HepG2 (cell line): ENCODE data around the gene PGS1.
A peak's percentile ranks its signal among the peaks of the same experiment; 100 is the strongest.

ENCODE experiments used
- ADNP ChIP-seq: sonication (generic); formaldehyde crosslinking; IDR thresholded peaks from 2 replicates; pipeline ENCODE4 v1.4.0; 2020; ENCODE audit warnings: missing genetic modification reagents
- ARID2 ChIP-seq: sonication (generic); formaldehyde crosslinking; IDR thresholded peaks from 2 replicates; pipeline ENCODE4 v1.8.1; 2022; ENCODE audit warnings: mild to moderate bottlenecking, missing genetic modification reagents, borderline replicate concordance
- CTCF ChIP-seq: sonication (generic); formaldehyde crosslinking; IDR thresholded peaks from 2 replicates; pipeline ENCODE4 v1.5.0; 2020; ENCODE audit warnings: mild to moderate bottlenecking, missing genetic modification reagents, moderate library complexity
- MAX ChIP-seq: IDR thresholded peaks from 2 replicates; pipeline ENCODE4 v1.6.1; 2012; ENCODE audit warnings: inconsistent platforms
- TBP ChIP-seq: sonication (generic); formaldehyde crosslinking; IDR thresholded peaks from 2 replicates; pipeline ENCODE4 v1.5.0; 2020; ENCODE audit warnings: missing genetic modification reagents

GRCh38 chr17:78434455-78435329 lies 56.2 kb downstream of the PGS1 start:
- no peak for TF ChIP-seq CTCF (CRISPR knock-in tag)
- TF ChIP-seq ADNP (CRISPR knock-in tag) = no peak
- TF ChIP-seq ARID2 (CRISPR knock-in tag) = no peak
- 0 out of 2 replicates have a peak, but pooled peaks have one; percentile 24 for TF ChIP-seq MAX
- no peak for TF ChIP-seq TBP
